Stimulated activated CD4-positive, alpha-beta T cell treated with anti-CD3 and anti-CD28 coated beads, Interleukin-4, amount 100 ng/mL, for 1 hour (primary cell): ENCODE data around the gene SERPINI1.

Source experiments
- DNase-seq: peaks from one replicate; pipeline ENCODE4 v3.0.0-alpha.2; 2020

SERPINI1 gene

DNA sequence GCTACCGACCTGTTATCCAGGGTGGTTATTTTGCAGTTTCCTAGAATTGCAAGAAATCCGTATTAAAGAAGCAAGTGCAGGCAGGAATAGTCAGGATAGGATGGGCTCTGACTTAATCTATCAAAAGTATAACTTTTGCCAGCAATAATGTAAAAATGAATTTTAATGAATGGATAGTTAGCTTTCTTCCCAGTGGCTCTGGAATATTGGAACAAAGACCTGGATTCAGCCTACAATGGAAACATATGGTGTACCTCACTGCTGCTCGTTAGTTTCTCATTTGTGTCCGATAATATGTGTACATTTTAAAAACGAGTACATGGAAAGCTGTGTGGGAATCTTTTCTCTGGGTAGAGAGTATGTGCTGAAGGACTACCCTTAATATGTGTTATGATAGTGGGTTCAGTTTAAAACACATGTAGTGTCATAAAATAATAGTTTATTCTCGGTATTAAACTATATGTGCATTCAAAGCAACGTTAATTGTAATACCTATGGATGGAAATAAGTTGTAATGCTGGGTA lies 805 bp downstream of the SERPINI1 start:
- DNase-seq, result no peak

DNA sequence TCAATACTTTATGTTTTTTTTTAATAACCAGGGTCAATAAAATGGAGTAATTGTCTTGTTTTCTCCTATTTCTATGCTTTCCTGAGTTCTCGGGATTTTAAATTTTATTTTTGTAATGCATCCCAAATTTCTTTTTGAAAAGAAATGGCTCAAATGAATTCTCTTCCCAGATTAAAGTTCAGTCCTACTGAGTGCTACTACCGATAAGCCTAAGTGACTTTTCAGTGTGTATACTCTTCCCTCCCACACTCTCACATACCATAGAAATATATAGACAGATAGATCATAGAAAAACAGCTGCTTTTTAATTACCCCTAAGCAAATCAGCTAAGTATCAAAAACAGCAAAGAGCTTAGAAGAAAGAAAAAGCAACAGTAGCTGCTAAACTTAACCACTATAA lies 1.5 kb downstream of the SERPINI1 start:
- DNase-seq, result no peak

DNA sequence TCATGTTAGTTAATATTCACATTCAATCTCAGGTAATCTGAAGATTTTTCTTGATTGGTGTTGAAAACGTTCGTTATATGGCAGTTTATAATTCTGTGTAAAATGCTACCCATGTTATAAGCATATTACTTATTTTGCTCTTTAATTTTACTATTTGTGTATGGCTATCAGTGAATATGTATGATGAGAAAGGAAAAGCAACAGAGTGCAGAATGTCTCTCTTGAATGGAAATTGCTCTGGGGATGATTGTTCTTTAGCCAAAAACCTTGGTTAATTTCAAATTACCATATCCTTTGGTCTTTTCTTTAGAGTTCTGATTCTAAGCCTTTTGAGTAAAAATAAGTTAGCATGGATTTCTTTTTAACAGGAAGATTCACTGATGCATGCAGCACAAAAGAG lies 2.5 kb downstream of the SERPINI1 start:
- no peak for DNase-seq

DNA sequence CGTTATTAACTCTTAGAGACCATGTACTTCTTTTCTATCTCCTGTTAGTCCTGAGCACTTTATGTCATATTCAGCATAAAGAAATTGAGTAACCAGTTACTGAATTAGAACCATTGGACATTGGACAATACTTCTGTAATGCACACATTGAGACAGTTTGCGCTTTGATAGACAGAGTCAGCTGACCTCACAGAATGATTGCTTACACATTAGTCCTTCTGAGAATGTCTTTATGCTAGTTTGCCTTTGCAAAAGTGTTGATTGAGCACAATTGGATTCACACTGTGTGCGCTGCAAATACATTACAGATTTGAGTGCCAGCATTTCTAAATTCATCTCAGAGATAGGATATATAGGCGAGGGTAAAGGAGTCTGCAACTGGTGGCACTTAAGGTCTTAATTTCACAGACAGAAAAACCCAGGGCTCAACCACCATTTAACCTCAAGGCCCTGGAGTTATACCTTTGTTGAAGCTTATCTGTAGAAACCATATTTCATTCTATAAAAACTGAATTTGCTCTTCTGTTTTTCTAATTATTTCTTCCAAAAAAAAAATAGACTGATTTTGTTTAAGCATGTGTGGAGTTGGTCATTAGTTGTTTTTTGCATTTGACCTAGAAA lies 3.8 kb downstream of the SERPINI1 start:
- no peak for DNase-seq

DNA sequence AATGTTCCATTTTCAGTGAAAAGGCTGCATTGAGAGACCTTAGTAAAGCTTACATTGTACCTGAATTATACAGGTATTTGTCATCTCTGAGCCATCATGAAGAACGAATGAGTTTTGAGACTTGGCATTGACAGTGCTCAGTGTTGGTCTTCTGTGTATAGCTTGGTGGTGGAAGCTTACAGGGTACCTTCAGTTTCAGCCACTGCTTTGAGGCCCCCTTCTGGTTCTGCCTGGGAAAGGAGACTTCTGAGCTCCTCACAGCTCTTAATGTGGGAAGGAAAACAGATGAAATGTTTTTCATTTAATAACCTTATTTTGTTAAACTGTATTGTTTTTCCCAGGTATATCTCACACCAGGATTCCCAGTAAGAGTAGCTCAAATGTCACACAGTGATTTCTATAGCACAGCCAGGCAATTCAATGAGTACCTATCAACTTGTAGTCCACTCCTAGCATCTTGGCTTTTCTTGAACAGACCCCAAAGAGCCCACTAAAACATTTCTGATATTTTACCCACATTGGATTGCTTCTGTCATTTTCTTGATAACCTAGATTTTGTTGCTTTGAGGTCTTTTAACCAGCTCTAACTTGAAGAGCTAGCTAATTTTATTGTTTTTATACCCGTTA lies 5.6 kb downstream of the SERPINI1 start:
- DNase-seq, result peak; percentile 12

DNA sequence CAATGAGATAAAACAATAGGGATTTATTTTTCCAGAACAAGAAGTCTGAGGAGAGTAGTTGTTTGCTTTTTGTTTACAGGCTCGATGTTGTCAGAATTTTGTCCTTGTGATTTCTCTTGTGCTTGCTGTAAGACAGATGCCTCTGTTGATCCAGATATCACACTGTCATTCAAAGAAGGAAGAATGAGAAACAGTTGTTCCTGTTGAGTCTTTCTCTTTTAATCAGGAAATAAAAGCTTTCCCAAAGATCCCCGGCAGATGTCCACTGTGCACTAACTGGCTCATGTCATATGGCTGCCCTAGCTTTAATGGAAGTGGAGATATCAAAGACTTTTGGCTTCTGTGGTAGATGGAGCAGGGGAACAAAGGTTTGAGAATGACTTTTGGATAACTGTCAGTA lies 6.8 kb downstream of the SERPINI1 start:
- DNase-seq, result no peak

DNA sequence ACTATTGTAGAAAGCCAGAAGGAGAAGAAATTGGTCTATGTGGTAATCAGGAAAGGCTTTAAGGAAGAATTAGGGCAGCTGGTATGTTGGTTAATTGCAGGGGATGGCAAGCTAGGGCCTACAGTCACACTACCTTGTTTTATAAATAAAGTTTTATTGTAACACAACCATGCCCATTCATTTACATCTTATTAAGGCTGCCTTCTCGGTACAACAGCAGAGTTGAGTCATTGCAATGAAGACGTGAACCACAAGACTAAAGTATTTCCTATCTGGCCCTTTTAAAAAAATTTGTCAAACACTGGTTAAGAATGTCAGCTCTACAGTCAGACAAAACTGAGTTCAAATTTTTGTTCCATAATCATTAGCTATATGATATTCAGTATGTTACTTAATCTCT lies 8.3 kb downstream of the SERPINI1 start:
- DNase-seq, result no peak

DNA sequence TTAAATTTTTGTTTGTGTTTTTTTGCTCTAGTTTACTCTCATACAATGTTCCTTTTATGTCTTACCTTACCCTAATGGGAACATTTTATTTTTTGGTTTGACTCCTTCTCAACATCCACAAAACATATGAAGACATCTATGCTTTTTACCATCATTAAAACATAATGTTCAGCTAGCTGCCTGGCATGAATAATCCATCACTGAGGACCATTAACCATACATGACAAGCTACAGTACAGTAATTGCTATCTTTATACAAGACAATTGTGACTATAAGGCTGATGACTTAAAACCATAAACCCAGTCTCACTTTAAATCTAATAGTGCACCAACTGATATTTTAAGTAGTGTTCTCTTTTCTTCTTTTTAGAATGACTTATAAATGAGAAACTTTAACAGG lies 13.7 kb downstream of the SERPINI1 start:
- no peak for DNase-seq

DNA sequence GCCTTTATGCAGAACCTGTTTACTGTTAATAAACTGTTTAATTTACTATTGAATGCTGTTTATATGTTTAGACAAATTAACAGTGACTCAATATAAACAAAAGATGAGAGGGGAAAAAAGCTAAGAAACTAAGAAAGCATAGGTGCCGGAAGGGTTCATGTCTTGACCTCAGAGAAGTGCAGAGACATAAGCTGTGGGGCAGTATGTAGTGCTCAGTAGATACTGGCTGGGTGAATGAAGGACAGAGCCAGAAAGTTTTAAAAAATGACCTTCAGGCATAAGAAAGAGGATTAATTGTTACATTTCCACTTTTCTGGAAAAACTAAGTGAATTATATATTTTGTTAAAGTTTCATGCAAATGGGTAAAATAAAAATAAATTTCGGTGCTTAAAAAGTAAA lies 14.2 kb downstream of the SERPINI1 start:
- DNase-seq, result no peak

DNA sequence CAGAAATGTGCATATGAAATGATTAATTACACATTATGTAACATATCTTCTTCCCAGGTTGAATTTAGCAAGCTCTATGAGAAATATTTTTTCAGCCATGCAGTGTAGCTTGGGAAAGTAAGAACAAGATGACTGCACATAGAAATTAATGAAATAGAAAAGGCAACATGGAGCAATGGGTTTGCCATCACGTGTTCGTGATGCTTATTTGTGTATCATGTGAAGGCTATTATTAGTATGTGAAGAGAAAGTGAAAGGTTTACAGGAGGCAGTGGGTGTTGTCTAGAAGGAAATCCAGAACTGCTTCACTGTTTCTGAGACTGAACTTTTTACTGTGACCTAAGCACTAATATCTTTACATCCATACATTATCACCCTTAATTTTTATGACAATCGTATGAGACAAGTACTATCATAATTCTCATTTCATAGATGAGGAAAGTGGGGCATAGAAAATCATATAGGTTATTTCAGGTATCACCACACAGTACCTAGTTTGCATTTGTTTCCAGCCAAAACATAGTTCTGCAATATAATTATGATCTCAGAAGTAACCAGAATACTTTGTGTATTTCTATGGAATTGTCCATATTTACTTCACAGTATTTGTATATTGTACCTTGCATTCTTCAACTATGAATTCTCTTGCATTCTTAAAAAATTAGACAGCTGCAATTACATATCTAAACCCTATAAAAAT lies 14.9 kb downstream of the SERPINI1 start:
- DNase-seq, result no peak

DNA sequence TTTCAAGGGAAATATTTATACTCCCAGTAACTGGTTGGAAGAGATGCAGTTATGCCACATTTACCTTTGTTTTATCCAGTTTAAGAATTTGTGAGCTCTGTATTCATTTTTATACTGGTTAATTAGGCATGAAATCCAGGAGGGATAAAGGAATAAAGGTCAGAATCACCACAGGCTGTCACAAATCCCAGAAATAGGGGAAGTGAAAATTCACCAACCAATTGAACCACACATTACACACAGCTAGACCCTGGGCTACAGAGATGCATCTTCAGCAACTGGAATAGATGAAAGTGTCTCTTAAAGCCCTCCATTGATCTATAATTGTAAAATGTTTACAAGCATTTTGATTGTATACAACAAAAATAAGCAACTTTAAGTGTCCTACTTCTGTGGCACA lies 18.5 kb downstream of the SERPINI1 start:
- no peak for DNase-seq

DNA sequence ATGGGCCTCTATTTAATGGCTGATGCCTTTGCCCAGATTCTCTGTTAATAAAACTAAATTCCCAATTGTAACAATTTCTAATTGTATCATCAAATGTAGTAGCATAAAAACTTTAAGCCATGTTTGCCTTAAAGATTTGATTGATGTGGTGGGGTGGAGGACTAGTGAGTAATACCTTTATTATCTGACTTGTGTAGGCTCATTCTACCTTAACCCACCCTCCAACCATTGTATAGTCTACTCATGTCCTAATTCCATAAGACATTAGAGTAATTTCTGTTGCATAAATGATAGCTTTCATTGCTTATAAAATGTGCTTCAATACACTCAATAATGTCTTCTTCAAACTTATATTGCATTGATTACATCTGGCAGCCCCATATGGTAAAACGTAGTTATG lies 25.8 kb downstream of the SERPINI1 start:
- no peak for DNase-seq

DNA sequence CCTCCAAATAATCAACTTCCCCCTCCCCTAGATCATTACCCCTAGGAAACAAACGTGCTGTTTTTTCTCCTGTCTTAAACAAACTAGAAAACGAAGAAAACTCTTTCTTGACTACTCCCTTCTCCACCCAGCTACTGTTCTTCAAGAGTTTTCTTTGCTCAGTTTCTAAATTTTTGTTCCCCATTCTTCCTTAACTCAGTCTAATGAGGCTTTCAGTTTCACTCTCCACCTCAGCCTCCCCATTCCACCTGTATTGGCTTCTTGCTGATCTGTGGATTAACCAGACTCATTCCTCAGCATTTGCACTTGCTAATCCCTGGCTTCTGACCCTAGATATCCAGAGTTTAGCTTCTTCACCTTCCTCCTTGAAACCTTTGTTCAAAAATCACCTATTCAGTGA lies 26.8 kb downstream of the SERPINI1 start:
- DNase-seq, result no peak

DNA sequence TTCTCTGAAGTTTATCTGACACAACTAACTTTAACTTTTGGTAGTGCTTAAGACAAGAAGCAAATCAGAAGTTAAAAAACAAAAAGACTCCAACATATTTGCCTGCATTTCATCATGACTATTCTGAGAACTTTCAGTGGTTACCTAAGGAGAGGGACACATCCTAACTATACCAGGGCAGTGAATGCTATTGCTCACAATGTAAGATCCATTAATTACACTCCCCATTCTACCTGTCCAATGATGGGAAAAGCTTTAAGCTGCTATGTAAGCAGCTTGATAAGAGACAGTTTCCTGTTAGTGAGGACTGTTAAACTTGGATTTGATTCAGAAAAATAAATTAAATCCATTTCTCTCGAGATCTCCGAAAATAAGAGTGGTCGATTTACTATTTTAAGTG lies 37.5 kb downstream of the SERPINI1 start:
- no peak for DNase-seq

DNA sequence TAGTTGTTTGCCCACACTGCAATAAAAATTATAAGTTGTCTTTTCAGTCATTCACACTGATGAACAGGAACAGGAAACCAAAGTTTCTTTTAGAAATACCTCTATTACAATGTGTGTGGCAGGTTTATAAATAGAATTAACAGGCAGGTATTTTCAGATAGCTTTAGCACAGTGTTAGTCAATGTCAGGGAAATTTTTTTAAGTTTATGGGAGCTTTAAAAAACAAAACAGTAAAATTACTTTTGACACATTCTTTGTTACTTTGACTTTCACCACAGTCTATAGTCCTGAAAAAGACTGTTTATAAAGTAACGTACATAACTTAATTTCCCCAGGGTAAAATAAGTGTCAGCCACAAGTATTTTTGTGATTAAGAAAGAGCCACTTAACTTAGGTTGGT lies 38.1 kb downstream of the SERPINI1 start:
- no peak for DNase-seq

DNA sequence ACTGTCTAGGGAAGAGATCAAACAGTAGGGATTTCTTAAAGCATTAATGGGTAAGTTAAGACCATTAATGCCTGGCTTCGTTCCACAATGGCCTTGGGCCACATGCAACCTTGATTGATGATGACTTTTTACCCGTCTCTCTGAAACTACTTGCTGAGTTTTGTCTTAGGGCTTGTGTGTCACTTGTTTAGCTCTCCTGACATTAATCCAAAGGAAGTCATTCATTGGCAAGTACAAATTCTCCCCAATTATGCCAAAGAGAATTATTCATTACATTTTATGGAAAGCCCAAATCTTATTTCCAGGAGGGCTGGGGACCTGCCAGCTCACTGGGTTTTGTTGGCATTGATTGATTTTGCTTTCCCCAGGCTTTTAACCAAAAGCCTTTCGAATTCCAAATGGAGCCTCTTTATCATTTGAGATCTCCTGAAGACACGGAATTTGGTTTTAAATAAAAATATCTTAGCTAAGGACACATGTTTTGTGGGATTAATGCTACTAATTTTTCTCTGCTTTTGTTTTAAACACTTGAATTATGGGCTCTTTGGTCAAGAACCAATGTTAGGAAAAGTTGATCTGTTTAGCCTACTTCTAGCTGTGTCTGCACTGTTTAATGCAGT lies 40.7 kb downstream of the SERPINI1 start:
- DNase-seq, result no peak

DNA sequence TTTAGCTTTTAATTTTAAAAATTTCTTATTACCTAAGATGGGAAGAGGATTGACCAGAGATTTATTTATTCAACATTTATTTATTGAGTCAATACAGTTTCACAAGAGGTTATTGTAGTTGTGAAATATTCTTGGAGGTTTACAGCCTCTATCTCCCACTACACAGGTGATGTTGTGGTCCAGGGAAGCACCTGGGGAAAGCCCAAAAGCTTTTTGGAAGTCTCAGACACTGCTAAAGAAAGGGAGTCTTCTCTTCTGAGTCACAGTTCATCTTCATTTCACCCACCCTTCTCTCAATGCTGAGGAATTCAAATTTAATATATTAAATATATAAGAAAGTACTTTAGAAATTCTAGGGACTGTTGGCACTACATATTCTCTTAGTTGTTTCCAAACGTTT lies 41.8 kb downstream of the SERPINI1 start:
- DNase-seq, result no peak

DNA sequence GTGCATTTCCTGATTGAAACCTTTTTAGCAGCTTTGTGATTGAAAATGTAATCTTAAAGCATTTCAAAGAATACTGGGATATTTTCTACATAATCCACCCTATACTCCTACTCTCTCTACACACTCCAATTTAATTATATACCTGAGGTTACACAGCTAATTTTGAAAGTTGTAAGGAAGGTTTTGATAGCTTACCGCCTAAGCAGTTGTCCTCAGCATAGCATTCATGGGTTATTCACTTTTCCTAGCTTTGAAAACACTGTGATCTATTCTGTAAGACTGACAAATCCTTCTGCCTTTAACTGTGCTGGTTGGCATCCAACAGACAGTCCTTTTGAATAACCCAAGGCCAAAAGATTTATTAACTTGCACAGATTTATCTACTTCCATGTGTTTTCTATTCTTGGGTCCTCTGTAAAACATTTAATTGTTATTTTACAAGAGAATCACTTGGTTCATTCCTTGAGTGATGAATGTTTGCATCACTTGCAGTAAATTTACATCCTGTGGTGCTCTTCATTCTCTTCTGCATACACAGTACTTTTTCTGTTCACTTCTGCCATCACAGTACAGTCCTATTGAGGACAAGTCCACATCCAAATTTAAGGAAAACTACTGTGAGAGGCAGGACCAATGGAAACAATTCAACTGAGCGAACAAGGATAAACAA lies 44.8 kb downstream of the SERPINI1 start:
- no peak for DNase-seq

DNA sequence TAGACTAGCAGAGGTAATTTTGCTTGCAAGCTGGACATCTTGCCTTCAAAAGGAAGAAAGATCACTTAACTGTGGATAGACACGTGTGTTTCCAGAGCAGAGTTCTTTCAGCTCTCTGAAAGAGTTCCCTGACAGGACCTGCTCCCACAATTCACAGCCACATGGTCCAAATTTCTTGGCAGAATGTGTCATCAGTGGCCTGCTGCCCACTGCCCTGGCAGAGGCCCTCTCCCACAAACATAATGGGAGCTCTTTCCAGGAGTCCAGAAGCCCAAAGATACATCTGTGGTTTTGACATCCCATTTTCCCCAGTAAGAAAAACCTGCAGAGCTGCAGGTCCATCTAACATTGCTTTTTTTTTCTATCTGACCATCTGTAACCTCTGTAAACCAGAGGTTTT lies 48.3 kb downstream of the SERPINI1 start:
- DNase-seq, result no peak

DNA sequence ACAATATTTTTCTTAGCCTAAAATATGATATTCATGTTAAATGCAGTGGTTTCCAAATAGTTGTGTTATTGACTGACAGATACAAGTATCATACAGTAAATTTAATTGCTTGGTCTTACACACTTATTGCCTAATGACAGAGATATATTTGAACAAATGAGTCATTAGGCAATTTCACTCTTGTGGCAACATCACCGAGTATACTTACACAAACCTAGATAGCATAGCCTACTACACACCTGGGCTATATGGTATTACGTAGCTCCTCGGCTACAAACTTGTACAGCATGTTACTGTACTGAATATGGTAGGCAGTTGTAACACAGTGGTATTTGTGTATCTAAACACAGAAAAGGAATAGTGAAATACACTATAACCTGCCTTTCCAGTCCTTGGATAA lies 50.3 kb downstream of the SERPINI1 start:
- DNase-seq, result no peak

DNA sequence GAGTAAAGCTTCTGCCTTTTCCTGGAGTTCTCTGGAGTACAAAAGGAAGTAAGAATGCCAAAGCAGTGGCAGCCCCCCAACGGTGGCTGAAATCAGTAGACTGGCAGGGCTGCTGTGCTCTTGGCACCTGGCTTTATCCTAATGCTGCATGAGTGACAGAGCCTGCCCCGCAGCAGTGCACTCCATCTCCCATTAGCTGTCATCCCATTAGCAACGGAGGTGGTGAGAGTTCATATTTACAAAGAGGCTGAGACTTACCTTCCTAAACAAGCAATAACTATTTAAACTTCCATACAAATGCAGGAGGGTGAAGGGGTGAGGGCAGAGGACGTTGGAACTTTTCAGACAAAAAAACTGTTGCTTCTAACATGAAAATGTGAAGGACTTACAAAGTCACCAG lies 51.9 kb downstream of the SERPINI1 start:
- DNase-seq, result no peak

DNA sequence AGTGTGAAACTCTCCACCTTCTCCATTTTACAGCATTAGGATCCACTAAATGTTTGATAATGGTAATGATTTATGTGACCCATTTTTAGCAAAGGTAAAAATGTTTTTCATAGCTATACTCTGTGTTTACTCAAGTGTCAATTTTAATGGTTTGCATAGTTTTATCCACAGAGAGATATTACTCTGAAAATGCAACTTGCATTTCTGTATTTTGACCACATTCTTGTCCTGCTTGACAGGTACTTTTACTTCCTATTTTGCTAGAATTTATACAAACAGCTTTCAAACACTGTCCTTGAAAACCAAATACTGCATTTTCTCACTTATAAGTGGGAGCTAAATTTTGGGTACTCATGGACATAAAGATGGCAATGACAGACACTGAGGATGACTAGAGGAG lies 62.9 kb downstream of the SERPINI1 start:
- no peak for DNase-seq

DNA sequence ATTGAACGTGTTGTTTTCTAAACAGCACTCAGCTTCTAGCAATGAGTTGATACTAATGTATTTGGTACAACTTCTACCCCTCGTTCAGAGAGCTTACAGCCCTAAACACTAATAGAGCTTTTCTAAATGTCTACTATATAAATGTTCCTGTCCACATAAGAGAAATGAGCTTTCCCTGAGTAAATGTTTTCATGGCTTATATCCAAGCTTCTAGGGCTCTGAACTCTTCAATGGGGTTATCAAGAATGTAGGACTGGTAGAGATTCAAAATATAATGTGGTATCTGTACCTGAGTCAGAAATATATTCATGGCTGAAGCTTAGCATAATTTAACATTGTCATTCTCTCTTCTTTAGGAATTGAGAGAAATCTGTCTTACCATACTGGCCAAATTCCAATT lies 73.4 kb downstream of the SERPINI1 start:
- DNase-seq, result no peak
